COLO829 (cell line): ENCODE measurements around the gene PLXNB1.
A peak's percentile ranks its signal among the peaks of the same experiment; 100 is the strongest.
"Not testable (repeated sequence)": the region's sequence is repeated elsewhere in the genome, so short reads cannot be mapped to it uniquely, and the experiment has no call there.

Experiments used
- DNase-seq: peaks from one replicate; pipeline ENCODE4 v3.0.0; 2012; ENCODE audit warnings: low spot score

PLXNB1 gene

DNA sequence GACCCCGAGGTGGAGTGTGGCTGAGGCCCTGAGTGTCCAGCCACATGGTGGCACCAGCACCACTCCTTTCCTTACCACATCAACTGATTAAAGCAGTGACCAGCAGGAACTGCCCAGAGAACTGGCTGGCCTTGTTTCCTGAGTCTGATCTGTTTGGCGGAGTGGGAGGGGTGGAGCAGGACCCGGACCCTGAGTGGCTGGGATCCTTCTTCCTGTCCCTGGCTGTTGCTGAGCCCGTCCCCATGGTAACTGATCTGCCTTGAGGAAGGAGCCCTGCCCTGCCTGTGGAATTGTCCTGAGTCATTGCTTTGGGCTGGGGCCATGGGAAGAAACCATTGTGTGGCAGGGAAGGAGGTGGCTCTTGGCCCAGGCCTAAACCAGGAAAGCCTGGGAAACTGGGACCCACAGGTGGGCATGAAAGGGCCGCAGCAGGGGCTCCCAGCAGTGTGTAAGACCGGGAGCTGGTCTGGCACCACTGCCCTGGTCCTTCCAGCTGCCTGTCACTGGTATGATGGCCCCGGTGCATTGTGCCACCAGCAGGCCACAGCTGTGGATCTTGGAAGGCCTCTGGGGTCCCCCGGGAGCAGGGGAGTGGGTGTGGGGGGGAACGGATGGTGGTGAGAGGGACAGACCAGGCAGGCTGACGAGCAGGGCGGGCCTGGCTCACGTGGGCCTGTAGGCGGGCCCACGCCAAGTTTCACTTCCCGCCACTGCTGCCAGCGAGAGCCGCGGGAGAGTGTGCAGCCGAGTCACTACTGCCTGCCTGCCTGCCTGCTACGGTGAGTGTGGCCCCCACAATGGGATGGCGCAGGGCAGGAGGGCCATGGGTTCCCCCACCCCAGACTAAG is 35.9 kb upstream of the PLXNB1 start:
- DNase-seq, result peak; percentile 99

DNA sequence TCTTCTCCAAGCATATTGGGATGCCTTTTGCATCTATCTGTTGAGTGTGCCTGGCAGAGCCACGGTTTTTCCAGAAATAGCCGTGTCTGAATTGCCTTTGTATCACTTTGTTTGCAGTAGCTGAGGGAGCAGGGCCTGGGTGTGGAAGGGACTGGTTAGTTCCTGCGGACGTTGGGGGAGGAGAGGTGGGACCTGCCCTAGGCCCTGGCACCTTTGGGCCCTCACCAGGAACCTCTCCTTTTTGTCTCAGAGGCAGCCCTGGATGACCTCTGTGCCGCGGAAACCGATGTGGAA is 35.3 kb upstream of the PLXNB1 start:
- no peak for DNase-seq

DNA sequence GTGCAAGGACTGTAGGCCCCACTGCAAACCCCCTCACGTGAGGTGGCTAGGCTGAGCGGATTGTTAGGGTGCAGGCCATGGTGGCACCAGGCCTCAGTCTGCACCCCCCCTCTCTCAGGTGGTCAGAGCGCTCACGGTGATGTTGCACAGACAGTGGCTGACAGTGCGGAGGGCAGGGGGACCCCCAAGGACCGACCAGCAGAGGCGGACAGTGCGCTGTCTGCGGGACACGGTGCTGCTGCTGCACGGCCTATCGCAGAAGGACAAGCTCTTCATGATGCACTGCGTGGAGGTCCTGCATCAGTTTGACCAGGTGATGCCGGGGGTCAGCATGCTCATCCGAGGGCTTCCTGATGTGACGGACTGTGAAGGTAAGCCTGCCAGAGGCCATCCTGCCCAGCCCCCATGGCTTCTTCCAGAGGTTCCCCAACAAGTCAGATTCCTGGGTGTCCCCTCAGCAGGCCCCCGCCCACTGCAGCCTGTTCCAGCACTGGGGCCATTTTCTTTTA is 34.9 kb upstream of the PLXNB1 start:
- no peak for DNase-seq

DNA sequence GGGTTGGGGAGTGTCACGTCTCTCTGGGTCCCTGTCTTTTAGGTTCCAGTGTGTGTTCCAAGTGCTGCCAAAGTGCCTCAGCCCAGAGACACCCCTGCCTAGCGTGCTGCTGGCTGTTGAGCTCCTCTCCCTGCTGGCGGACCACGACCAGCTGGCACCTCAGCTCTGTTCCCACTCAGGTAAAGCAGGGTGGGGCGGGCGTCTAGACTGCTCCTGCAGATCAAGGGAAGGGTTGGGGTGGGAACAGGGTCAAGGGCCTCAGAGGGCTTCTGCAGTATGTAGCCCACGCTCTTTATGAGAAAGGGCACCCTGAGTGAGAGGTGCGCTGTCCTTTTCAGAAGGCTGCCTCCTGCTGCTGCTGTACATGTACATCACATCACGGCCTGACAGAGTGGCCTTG is 33.8 kb upstream of the PLXNB1 start:
- no peak for DNase-seq

DNA sequence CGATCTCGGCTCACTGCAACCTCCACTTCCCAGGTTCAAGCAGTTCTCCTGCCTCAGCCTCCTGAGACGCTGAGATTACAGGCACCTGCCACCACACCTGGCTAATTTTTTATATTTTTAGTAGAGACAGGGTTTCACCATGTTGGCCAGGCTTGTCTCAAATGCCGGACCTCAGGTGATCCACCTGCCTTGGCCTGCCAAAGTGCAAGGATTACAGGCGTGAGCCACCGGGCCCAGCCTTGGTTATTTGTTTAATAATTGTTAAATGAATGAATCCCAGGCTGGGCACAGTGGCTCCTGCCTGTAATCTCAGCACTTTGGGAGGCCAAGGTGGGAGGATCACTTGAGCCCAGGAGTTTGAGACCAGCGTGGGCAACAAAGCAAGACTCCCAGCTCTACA is 31.9 kb upstream of the PLXNB1 start:
- not testable (repeated sequence) for DNase-seq

DNA sequence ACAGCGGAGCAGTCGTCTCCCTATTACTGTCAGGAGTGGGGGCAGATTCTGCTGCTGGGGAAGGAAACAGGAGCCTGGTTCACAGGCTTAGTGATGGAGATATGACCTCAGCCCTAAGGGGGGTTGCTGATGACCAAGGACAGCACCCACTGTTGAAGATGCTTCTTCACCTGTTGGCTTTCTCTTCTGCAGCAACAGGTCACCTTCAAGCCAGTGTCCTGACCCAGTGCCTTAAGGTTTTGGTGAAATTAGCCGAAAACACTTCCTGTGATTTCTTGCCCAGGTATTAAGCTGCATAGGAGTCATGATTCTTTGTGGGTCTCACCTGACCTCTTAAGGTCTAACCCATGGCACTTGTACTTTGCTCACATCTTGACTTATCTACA is 30.6 kb upstream of the PLXNB1 start:
- DNase-seq, result no peak

DNA sequence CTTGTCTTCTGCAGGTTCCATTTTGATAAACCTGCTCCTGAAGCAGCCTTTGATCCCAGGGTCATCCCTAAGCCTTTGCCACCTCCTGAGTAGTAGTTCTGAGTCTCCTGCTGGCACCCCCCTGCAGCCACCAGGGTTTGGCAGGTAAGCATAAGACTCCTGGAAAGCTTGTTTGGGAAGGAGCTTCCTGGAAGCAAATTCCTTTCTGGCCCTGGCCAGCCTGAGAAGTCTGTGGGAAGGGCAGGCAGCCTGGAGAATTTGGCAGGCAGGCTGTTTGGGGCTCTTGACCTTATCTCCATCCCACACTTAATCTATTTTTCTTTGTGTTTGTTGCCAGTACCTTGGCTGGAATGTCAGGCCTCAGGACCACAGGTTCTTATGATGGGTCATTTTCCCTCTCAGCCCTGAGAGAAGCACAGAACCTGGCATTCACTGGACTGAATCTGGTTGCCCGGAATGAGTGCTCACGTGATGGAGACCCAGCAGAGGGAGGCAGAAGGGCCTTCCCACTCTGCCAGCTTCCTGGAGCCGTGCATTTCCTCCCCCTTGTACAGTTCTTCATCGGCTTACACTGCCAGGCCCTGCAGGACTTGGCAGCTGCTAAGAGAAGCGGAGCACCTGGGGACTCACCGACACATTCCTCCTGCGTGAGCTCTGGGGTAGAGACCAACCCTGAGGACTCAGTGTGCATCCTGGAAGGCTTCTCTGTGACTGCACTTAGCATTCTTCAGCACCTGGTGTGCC is 30.1 kb upstream of the PLXNB1 start:
- no peak for DNase-seq

DNA sequence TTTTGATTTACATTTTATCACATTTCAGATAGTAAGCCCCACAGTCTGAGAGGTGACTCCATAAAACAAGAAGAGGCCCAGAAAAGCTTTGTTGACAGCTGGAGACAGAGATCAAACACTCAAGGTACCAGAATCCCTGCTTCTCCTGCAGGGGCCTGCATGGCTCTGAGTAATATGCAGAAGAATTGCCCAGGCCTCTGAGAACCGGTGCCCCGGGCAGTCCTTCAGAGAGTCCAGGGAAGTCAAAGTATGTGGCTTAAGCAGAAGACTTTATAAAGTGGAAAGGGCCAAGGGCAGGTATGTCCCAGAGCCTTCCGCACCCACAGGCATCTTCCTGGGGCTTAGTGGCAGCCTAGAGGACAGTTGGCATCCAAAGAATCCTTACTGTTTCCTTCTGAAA is 29.4 kb upstream of the PLXNB1 start:
- DNase-seq, result no peak

DNA sequence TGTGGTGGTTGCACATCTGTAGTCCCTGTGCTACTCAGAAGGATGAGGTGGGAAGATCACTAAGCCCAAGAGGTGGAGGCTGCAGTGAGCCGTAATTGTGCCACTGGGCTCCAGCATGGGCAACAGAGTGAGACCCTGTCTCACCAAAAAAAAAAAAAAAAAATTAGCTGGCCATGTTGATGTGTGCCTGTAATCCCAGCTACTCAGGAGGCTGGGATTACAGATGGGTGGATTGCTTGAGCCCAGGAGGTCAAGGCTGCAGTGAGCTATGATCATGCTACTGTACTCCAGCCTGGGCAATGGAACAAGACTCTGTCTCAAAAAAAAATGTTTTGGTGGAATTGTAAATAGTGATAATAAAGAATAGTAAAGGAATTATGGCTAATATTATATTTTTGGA is 26.6 kb upstream of the PLXNB1 start:
- no peak for DNase-seq

DNA sequence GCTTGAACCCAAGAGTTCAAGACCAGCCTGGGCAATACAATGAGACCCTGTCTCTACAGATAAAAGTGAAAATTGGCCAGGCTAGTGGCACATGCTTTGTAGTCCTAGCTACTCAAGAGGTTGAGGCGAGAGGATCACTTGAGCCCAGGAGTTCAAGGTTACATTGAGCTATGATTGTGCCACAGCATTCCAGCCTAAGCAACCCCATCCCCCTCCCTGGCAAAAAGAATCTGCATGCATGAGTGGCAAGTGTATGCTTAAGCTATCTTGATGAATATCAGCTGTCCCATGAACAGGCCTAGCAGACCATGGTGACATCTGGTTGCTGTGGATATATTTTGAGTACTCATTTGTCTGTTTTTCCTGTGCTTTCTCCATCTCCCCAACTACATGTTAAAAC is 21.4 kb upstream of the PLXNB1 start:
- DNase-seq, result no peak

DNA sequence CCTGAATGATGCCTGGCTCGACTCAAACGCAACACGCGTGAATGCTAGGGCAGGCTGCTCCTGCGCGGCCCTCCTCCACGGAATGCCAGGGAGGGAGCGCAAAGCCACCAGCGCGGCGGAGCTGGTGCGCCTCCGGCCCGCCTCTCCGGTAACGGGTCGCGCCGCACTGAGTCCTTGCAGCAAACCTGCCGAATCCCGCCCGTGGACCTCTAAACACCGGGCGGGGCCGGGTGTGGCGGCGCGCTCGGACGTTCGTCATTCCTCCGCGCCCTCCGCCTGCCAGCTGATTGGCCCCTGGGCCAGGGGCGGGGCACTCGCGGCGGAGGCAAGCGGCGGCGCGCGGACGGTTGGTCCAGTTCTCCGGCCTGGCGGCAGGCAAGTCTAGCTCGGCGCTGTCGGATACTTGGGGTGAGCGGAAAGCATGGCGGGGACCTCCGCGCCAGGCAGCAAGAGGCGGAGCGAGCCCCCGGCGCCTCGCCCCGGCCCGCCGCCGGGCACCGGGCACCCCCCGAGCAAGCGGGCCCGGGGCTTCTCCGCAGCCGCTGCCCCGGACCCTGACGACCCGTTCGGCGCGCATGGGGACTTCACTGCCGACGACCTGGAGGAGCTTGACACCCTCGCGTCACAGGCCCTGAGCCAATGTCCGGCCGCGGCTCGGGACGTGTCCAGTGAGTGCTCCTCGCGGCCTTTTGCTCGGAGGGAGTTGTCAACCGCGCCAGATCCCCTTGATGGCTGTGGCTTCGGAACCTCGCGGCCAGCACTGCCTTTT is 16.7 kb upstream of the PLXNB1 start, which contains the start of gene ATRIP:
Gene ATRIP, plus strand, starts transcription at position 313 of the 769 bp plus-strand sequence. Its CDS starts 109 bp downstream, at position 422.
- DNase-seq, result peak; percentile 81

DNA sequence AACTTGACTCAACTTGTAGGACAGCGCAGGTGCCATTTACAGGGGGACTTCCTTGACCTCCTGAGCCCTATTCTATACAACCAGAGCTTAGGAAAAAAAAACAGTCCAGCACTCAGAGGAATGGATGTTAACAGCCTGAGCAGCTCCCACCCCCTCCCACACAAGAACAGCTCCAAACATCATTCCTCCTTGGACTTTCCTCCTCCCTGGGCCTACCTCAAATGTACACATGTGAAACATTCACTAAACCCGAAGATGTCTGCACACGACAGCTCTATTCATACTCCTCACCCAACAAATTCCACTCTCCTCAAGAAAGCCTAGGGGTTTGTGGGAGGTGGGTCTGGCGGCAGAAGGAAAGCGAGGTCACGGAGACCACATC is 16.1 kb upstream of the PLXNB1 start:
- DNase-seq, result no peak

DNA sequence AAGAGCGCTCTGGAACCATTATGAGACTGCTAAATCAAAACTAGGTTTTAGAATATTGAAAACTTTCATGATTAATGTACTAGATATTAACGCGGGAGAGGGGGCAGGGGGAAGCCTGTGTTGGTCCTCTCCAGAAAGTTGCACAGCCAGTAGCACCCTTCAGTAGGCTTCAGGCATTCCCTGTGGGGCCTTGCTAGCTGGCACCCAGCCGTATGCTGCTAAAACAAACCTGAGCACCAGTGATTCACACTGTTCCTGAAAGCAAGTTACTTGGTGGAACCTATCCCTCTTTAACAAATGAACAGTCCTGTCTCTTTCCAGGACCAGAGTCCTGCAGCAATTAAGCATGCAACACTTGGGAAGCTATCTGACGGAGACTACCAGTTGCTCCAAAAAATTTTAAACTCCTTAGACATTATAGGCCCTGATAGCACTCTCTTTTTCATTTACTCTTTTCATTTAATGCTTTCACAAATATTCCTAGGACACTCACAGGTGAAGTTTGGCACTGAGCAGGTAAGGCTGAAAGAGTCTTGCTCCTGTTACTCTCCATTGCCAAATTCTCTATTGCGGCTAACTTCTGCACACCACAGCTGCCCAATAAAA is 15.5 kb upstream of the PLXNB1 start:
- DNase-seq, result no peak

DNA sequence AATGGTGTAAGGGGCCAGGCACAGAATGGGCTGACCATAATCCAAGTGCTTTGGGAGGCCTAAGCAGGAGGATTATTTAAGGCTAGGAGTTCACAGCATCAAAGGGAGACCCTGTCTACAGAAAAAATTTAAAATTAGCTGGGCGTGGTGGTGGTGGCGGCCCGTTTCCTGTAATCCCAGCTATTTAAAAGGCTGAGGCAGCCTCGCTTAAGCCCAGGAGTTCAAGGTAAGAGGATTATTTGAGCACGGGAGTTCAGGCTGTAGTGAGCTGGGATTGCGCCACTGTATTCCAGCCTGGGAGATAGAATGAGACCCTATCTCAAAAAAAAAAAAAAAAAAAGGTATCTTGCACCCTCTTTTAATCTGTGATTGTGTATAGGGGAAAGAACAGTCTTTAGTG is 12.1 kb upstream of the PLXNB1 start:
- DNase-seq, result no peak

DNA sequence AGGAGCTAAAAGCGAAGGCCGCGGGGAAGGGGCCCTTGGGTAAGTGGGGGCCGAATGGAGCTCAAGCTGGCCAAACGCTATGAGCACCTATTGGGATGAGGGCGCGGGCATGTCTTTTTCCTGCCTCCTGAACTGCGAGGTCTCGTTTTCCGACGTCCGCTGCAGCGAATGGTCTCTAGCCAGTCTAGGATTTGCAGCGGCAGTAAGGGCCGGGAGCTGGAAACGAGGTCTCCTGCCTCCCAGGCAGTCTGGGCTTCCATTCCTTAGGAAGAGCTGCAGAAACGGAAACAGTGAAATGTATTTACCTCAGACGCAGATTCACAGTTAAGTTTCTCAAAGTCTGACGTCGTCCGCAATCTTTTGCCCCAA is 10.7 kb upstream of the PLXNB1 start:
- DNase-seq, result no peak

DNA sequence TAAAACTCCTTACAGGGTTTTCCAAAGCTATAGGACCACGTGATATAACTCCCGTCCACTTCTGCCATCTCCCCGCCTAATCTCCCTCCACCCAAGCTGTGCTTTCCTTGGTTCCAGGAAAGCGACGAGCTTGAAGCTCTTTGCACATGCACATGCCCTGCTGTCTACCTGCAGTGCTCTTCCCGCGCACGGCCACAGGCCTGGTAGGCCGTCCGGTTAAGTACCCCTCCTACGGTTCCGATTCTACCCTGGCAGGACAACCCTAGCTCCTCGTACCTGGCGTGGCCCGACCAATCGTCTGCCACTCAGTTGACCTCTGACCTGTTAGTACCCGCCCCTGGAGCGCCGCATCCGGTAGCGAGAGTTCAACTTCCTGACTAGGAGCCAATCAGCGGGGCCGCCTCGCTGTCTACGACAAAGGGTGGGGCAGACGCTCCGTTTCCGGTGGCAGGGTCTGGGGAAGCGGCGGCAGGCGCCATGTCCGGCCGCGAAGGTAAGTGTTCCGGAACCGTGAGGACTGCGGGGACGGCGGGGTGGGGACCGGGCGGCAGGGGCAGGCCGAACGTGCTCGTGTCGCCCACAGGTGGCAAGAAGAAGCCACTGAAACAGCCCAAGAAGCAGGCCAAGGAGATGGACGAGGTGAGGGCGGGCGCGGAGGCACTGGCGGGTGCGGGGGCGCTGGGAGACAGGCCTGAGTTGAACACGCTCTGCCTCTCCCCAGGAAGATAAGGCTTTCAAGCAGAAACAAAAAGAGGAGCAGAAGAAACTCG is 10.1 kb upstream of the PLXNB1 start, which contains the start of the genes CCDC51 and TMA7:
Gene CCDC51, minus strand, starts transcription at position 300 of the 770 bp plus-strand sequence. CDS start 4,991 bp downstream, outside the sequence.
Gene TMA7, plus strand, starts transcription at position 438 of the 770 bp plus-strand sequence. Its CDS starts 40 bp downstream, at position 478.
- DNase-seq, result peak; percentile 99

DNA sequence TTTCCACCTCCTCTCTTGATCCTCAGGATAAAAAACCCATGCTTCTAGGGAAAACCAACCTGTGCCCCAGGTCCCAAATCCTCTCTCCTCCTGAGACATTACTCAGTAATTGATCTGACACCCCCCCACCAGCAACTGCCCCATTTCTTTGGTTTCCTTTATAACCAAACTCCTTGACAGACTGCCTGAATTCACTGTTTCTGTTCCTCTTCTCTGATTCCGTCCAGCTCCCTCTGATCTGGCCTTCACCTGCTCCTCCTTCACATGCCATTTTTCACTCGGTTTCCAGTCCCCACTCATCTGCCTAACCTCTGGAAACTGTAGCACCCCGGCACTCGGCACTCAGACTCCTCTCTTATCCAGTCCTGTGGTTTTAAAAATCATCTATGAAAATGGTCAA is 7.9 kb upstream of the PLXNB1 start:
- DNase-seq, result no peak

DNA sequence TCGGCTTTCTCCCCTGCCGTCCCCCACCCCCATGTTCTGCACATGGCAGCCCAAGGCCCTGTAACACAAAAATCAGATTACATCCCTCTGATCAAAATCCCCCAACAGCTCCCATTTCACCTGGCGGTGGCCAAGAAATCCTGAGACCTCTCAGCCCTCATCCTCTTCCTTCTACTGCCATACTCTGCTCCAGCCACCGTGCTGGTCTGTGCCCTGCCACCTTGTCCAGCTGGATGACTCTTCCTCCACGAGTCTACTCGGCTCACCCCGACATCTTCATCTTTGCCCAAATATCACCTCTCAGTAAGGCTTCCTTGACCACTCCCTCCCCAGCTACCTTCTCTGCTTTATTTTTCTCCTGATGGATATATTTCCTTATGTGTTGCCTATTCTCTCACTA is 7.0 kb upstream of the PLXNB1 start:
- no peak for DNase-seq

DNA sequence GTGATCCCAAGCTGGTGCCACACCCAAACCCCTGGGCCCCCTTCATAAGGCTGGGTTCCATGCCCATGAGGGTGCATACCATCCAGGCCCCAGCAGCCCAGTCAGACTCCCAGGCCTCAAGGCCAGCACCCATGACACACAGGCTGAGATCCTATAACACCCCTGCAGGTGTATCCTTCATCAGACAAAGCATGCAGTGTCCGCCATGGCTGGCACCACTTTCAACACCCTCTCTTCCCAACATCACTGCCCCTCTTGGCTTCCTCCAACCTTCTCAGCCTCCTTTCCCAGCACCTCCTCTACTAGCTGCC is 6.5 kb upstream of the PLXNB1 start:
- no peak for DNase-seq

DNA sequence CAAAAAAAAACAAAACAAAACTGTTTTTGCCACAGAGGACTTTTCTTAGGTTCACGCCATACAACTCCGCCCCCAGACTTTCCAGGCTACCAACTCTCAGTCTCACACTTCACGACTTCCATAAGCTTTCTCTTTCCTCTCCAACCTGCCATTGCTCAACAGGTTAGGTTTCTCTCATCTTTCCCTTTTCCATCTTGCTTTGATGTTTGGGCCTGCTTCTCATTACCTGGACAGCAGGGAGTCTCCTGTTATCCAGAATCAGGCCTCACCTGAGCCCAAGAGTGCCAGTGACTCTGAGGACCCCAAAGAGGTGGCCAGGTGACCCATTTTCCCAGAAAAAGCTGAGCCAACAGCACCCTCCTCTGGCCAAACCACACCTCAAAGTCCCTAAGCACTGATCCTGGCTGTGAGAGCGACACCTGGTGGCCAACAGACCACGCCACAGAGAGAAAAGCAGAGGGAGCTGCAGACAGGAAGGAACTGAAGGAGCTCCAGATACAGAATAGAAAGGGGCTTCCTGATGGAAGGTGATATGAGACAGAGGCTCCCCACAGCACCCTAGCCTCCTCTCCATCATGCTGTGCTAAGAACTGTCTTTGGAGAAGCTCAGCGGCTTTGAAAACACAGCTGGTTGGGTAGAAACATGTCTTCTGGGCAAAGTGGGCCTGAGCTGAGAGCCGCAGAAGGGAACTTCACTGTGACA is 6.0 kb upstream of the PLXNB1 start:
- peak; percentile 96 for DNase-seq

DNA sequence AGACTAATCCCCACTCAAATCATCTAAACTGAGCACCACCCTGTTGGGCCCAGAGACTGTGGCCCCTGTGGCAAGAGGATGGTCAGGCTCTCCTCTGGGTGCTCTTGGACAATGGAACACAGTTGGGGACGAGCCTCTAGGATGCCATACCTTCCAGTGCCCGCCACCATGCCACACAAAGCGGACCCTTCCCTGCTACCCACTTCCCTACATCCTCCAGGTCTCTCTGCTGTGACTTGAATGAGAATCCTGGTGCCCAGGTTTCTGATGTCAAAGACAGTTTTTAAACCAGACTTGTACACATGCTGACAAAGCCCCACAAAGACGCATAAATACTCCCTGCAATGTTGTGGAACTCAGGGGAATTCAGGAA is 5.3 kb upstream of the PLXNB1 start:
- DNase-seq, result no peak
